Hepatic stellate cell (primary cell): ENCODE results near the gene GPC6.
A peak's percentile ranks its signal among the peaks of the same experiment; 100 is the strongest.

ENCODE experiments used
- DNase-seq: peaks from one replicate; pipeline ENCODE4 v3.0.0; 2011; ENCODE audit warnings: low spot score

The GPC6 gene

GRCh38 chr13:93502987-93503615, 276.5 kb downstream of the GPC6 start:
- no peak for DNase-seq

- no peak for DNase-seq
Observed at GRCh38 chr13:93505104-93505952, 278.7 kb downstream of the GPC6 start.

GRCh38 chr13:93511011-93511410, 284.4 kb downstream of the GPC6 start:
- no peak for DNase-seq

GRCh38 chr13:93515267-93515666, 288.7 kb downstream of the GPC6 start:
- no peak for DNase-seq

- DNase-seq, result no peak
Observed at GRCh38 chr13:93517658-93518057, 291.1 kb downstream of the GPC6 start.

DNA sequence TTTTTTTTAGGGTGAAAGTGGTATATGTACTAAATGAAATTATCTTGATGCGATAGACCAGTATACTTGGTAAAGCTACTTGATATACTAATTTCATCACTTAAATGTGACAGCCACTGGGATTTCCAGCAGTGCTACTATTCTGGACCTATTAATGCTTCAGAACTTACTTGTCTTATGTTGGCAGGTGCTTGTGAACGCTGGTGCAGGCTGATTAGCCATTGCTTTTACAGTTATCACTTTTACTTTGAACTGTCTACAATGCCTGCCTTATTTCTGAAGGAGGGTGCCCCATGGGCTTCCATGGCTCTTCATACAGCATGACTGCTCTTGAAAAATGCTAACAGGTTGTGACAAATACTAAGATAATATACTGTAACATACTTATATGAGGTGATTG, 294.7 kb downstream of the GPC6 start:
- no peak for DNase-seq

DNA sequence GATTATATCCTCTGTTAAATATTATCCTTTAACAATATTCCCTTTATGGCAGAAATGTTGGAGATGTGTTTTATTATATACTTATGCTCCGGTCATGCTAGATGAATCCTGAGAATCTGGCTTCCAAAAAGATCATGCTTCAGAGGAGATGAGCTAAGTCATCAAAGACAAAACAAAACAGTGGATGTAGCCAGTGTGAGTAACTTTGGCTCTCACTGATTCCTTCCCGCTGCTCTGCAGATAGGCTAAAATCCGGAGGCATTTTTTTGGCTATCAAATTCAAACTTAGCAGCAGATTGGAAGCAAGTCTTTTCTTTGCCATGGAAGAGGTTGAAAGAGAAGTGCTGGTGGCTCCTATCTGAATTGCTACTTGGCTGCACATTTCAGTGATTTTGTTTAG, 295.9 kb downstream of the GPC6 start:
- no peak for DNase-seq

DNA sequence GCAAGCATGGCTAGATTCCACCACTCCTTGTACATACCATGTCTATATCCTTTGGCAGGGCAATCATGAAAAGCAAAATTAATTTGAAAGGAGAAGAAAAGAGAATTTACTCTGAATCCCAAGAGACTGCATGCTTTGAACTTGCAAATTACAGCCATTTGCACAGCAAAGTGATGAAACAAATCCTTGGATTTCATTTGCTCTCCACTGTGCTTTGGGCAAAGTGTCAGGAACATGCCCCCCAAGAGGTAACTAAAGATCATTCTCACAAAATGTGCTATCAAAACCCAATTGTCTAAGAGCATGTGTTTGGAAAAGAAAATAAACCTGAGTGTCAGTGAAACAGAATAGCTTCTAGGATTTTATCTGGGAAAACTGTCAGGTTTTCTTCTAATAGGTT, 298.5 kb downstream of the GPC6 start:
- no peak for DNase-seq

- no peak for DNase-seq
Observed at GRCh38 chr13:93527748-93528297, 301.2 kb downstream of the GPC6 start.

DNA sequence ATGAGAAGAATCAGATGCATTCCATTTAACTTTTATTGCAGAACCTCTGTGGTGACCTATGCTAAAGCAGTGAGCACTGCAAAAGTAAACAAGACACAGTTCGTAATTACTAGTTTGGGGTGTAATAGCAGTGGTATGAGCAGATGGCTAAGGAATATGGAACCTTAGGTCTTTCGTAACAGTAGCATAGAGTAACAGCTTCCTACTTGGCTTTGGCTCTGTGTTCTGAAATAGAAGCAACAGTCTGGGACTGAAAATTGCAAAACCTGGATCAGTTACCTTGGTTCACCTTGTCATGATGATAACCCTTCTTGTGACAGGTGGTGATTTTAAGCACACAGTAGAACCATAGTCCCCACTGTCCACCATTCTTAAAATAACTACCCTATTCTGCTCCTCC, 303.4 kb downstream of the GPC6 start:
- DNase-seq, result no peak

DNA sequence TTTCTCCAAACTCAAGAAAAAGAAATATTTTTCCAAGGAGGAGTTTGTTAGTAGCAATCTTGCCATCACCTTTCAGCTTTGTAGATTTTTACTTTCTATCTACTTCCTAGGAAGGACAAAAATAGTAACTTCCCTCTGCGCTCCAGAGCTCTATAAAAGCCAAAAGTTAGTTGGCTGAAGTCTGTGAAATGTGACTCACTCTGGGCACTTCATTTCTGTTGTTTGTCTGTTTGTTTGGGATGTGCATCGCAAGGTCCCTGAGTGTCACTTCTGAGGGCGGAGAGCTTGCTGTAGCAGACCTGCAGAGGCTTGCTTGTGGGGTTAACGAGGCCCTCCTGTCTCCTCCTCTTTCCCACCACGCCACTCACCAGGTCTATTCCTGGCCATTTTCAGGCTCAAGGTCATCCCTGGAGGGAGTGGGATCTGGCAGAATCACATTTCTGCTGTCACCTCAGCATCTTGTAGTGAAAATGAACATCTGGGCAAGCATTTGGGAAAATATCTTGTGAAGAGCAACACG, 307.6 kb downstream of the GPC6 start:
- DNase-seq, result no peak

GRCh38 chr13:93535251-93535650, 308.6 kb downstream of the GPC6 start:
- DNase-seq, result peak; percentile 4

DNA sequence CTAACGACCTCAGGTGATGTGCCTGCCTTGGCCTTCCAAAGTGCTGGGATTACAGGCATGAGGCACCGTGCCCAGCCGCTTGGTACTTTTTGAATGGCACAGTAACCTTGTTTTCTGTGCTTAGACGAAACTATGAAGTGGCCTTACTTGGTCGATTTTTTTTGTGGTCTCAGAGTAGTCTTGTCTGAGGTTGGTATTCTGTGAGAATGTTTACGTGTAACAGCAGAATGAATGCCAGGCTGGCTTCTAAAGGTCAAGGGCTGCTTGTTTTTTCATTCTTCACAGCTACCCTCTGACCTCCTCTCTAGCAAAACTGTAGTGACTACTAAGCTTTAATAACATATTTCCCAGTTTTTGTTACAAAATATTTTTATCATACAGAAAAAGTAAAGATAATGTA, 313.3 kb downstream of the GPC6 start:
- DNase-seq, result no peak

DNA sequence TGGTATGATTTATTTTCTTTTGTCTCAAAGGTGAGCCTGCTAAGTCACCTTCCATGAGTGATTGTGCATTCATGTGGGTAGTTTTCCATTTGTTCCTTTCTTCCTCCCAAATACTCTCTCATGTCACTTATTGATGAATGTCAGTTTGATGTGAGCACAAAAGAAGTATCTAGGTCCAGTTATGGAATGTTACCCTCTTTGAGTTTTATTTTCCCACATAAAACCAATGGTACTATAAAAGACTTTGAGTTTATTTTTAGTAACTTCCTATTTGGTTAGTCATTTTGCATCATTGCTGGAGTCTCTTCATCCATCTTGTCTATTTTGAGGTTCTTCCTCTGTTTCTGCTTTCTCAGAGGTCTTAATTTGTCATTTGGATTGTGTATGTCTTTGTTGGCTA, 321.3 kb downstream of the GPC6 start:
- no peak for DNase-seq

- no peak for DNase-seq
Observed at GRCh38 chr13:93549326-93550005, 322.9 kb downstream of the GPC6 start.

DNA sequence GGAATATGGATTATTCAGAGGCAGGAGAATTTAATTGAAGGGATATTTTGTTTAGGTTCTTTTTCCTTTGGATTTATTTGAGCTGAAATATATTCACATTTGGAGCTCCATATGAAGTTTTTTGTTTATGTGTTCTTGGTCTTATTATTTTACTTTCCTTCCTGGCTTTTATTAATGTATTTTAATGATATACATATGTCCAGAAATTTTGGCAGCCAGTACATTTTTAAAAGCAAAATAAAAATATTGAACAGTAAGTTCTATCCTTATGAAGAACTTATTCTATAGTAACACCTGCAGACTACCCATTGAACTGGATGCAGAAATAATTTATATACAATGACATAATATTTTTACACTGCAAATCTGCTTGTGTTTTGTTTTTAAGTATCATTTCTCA, 323.6 kb downstream of the GPC6 start:
- DNase-seq, result no peak

DNA sequence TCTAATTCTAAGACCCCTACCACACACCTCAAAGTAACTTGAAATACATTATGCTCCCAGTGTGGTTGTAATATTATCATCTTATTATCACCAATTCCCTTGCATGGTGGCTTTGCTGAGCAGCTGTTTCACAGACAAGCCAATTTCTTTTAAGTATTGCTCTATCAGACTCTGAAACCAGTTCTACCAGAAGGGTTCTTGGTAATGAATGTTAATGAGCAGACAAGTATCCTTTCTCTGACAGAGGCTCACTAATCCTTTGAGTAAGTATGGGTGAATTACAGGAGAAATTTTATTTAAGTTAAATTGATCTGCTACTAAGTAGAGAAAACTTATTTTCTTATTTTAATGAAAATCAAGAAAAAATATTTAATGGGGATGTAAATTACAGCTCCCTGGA, 326.0 kb downstream of the GPC6 start:
- no peak for DNase-seq

DNA sequence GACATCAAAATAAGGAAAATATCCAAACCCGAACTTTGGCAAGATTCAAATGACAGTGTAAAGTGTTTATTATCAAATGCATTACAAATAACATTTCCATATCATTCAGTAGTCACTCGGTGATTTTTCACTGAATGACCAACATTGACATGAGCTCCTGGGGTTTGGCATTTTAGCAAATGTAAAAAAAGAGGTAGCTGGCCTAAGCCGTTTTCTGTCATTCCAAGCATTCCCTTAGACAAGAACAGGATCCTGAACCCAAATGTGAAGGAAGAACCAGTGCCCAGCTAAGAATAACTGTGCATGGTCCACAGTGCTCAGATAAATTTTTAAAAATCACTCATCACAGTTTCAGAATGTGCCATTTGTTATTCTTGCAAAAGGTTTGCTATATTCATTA, 327.9 kb downstream of the GPC6 start:
- DNase-seq, result no peak

DNA sequence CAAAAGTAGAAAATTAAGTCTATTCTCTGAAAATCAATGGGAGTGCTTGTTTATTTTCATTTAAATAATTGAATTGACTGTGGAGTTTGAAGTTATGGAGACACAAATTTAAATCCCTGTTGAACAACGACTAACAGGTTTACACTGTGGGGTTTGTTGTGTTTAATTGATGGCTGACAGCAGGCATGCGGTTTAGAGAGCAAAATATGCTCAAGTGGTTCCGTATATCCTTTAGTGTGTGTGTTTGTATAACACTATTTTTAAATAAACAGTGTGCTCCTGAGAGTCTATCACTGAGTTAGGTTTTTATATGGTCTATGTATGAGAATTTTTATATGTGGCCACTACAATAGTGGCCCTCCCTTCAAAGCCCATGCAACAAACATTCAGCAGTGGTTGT, 332.0 kb downstream of the GPC6 start:
- DNase-seq, result no peak

DNA sequence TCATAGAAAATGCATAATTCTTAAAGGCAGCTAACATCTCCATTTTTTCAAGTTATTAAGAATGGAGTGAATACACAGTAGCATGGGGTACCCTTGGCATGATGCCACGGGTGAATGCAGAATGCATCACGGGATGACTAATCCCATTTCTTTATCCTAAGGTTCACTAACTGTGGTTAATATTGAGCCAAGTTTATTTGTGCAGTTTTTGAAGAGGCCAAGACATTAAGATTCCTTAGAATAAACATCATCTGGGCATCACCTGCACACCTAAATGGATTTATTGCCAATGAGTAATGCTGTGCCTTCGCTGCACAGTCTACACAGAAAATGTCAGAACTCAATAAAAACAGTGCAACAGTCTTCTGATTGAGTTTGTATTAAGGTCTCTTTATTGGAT, 333.1 kb downstream of the GPC6 start:
- no peak for DNase-seq

- DNase-seq, result no peak
Observed at GRCh38 chr13:93561576-93562225, 335.1 kb downstream of the GPC6 start.

- no peak for DNase-seq
Observed at GRCh38 chr13:93562676-93563075, 336.1 kb downstream of the GPC6 start.
